GM18508 (cell line): ENCODE data around the gene SLC51B.
"Not testable (repeated sequence)": the region's sequence is repeated elsewhere in the genome, so short reads cannot be mapped to it uniquely, and the experiment has no call there.

Experiments
- ATAC-seq: cut with Tn5 transposase; IDR thresholded peaks from one replicate; pipeline ENCODE4 v1.9.1; 2021; ENCODE audit warnings: moderate number of reproducible peaks; ENCODE audit not compliant: insufficient read depth, unreplicated experiment

SLC51B gene

DNA sequence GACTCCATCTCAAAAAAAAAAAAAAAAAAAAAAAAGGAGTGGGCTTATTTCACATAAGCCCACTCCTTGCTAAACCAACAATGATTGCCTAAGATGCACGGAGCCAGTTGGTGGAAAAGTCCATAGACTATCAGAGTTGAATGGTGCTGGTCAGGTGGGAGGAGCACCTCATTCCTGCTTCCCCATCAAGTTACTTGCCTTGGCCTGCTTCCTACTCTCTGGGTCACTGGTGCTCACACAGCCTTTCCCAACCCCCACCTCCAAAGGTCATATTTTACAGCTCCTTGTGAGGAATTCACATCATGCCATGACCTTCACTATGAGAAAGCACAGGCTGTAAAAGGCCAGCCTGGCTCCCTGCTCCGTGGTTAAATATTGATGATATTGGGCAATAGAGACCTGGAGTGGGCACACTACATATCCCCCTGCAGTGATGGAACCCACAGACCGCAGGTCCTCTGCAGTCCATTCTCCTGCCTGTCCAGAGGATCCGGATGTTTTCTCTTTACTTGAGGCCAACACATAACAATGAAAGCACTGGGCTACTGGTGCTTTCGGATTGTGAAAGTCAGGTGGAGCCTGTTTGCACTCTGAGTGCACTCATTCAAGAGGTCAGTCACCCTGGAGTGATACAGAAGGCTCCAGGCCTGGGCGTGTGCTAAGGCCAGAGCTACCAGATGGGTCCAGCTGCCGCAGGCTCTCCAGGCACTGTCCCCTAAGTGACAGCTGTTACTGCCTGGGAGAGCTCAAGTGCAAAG, at the start of gene SLC51B:
Gene SLC51B, plus strand, starts transcription at position 664 of the 758 bp plus-strand sequence. CDS start 4,618 bp downstream, outside the sequence.
- no peak for ATAC-seq

DNA sequence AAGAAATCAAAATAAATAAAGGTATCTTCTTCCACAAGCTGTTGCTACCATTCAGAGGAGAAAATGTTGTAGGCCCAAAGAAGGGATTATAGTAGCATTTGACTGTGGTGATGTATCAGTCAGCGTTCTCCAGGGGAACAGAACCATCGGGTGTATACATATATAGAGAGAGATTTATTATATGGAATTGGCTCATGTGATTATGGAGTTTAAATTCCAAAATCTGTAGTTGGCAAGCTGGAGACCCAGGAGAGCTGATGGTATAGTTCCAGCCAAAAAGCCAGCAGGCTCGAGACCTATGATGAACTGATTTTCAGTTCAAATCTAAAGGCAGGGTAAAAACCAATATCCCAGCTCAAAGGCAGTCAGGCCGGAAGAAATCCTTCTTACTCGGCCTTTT, 48.1 kb upstream of the SLC51B start:
- no peak for ATAC-seq

DNA sequence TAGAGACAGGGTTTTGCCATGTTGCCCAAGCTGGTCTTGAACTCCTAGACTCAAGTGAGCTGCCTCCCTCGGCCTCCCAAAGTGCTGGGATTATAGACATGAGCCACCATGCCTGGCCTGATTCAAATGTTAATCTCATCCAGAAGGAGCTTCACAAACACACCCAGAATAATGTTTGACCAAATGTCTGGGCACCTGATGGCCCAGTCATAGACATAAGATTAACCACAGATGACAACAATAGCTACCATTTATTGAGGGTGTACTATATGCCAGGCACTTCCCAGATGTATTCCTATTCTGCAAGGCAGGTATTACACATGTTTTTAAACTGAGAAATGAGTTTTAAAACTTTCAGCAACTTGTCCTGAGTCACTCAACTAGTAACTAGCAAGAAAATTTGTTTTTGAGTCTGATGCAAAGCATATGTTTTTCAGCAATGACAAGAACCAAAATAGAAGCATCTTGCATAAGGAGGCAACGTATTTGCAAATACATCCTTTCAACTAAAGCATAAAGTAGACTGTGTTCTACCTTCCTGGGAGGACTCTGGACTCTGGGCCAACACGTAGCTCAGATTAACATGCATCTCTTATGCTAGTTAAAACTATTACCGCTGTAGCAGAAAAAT, 47.3 kb upstream of the SLC51B start:
- ATAC-seq = no peak

DNA sequence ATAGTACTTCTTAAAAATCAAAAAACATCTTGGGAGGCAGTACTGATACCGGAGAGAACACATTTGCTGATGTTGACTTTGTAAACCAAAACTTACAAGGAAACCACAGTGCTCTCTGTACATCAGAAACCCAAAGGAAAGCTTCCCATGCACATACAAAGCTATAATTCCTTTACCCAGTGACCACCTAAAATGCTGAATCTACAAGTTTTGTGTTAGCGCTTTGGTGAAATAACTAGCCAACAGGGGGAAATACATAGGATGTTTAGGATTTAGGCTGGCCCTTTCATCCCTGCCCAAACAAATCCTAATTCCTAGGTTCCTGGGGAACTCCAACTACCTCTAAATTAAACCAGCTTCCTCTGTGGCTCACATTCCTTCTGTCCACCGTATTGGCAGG, 40.2 kb upstream of the SLC51B start:
- ATAC-seq = no peak

DNA sequence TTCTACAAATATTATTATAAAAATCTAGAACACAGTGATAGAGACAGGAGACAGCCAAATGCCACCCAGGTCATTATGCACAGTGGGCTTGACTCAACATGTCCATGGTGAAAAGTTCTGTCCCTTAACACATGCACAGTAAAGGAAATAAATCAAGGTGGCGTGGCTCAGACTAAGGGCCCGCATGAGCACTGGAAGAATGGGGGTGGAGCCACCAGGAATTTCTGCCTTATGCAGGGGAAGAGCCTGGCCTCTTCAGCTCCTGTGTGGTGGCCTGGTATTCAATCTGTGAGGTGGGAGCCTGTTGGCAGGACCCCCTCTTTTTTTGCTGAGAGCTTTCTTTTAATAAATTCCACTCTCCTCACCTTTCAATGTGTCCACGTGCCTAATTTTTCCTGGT, 38.3 kb upstream of the SLC51B start:
- ATAC-seq = no peak

DNA sequence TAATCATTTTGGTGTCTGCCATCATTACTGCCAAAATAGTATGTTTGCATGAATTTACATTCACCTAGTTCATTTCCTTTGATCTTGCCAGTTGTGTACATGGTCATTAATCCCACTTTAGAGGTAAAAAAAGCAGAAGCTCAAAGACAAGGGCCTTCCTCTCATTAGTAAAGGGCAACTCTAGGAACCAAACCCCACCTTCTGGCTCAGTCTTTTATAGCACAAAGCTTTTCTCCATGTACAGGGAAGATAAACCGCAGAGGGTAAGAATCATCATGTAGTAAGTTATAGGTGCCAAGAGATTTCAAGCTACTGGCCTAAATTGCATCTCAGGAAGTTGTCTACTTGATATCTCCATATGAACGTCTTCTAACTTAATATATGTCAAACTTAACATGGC, 36.2 kb upstream of the SLC51B start:
- ATAC-seq = no peak

DNA sequence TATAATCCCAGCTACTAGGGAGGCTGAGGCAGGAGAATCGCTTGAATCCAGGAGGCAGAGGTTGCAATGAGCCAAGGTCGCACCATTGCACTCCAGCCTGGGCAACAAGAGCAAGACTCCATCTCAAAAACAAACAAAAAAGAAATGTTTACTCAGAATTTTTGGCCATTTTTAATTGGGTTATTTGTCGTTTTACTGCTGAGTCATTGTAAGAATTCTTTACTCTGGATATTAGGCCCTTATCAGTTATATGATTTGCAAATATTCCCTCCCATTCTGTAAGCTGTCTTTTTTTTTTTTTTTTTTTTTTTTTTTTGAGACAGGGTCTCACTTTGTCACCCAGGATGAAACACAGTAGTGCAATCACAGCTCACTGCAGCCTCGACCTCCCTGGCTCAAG, 34.0 kb upstream of the SLC51B start:
- not testable (repeated sequence) for ATAC-seq

DNA sequence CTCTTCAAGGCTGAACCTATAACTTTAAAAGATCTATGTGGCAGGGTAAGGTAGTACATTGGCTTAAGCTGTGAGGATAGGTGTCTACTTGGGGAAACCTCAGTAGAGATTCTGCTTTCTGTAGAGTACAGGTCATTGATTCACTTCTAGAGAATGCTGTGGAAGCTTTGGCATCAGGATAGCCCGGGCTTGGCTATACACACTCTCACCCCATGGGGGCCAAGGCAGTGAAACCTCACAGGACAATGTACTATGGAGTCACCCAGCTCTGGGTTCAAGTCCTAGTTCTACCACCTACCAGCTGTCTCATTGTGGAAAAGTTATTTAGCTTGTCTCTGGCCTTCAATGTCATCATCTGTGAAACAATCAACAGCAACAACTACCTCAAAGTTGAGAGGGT, 24.8 kb upstream of the SLC51B start:
- ATAC-seq = no peak

DNA sequence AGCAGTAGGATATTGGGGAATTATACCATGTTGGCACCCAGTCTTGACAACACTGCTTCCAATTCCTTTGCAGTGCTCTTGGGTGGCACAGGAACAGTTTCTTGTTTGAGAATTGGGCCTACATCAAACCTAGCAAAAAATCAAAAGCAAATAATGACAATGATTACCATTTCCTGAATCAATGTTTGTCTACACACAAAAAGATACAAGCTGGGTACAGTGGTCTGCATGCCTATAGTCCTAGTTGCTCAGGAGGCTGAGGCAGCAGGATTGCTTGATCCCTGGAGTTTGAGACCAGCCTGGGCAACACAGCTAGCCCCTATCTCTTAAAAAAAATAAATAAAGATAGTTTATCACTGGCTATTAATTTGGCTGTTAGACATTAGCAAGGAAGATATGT, 23.7 kb upstream of the SLC51B start:
- no peak for ATAC-seq

DNA sequence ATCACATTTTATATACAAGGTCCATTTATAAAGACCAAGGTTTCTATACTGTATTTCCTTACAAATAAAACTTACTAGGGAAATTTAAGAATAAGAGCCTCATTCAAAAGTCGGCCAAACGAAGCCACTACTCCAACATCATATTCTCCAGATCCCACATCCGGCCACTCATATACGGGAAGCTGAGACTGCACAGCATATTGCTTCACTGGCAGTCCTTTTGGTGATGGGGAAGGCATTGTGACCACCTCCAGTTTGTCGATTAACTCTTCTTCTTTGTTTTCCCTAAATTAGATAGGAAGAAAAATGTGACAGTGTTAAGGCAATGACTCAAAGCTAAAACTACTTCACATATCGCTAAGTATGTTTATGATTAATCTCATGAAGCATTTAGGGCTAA, 18.4 kb upstream of the SLC51B start:
- ATAC-seq = no peak

DNA sequence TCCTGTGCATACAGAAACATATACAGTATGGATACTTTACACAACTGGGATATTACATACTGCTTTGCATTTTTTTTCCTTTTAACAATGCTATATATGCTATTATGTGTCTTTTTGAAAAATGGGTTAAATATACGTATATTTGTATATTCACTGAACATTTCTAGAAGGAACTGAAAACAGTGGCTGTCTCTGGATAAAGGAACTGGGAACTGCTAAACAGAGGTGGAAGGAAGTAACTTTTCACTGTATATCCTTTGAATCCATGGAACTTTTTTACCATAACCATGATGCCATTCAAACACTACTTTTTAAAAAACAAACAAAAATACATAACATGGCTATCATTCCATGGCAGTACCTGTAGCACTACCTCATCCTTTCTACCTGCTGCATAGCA, 17.6 kb upstream of the SLC51B start:
- ATAC-seq = no peak

DNA sequence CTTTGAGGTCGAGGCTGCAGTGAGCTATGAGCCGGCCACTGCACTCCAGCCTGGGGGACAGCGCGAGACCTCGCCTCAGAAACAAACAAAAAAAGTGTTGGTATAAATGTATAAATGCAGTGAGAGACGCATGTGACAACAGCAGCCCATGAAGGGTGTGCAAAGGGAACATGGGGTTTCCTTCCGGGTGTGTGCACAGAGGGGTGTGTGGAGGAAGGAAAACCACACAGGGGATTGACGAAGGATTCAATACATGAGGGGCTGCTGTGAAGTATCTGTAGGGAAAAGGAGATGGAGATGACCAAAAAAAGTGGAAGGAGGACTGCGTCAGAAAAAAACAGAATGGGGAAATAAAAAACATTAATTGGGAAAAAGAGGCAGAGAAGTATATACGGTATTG, 16.8 kb upstream of the SLC51B start:
- ATAC-seq = no peak

DNA sequence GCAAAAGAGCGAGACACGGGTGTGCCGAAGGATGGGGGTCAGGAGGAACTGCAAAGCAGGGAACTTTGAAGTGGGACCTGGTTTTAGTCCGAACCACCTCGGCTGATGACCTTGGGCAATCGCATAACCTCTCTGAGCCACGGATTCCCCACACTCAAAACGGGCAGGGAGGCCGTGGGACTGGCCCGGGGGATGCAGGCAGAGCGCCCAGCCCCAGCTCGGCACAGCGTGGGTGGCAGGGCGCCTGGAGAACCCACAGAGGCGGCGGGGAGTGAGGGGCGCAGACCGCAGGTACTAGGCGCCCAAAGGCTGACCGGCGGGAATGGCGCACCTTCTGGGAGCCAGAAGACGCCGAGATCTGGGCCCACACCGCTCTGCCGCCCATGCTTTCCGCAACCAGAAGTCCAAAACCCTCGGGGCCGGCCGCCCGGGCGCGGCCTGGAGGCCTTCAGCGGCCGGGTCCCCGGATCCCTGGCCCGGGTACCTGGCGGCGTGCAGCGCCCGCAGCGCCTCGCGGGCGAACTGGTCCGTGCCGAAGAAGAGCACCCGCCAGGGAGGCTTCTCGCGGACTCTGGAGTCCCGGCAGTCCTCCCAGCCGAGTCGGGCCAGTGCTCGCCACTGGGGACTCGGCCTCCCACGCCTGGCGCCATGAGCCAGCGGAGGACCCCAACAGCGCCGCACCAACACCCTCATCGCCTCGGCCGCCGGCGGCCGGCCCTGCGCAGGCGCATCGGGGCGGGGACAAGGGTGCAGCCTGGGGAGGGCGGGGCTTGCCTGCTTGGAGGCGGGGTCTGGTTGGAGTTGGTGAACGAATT, 16.1 kb upstream of the SLC51B start, which contains the start of gene MTFMT:
Gene MTFMT, minus strand, starts transcription at position 719 of the 815 bp plus-strand sequence. Its CDS starts 26 bp downstream, at position 693.
- ATAC-seq = no peak

DNA sequence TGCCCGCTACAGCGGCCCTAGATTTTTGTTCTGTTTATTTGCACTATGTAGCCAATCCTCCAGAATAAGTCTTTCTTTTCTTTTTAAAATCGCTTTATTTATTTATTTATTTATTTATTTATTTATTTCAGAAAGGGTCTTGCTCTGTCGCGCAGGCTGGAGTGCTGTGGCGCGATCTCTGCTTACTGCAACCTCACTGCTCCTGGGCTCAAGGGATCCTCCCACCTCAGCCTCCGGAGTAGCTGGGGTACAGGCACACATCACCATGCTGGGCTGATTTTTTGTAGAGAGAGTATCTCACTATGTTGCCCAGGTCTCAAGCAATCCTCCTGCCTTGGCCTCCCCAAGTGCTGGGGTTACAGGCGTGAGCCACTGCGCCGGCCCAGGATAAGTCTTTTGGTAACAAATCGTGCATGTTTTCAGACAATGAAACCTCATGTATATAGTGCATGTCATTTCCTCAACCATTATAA, 15.4 kb upstream of the SLC51B start:
- ATAC-seq = no peak

DNA sequence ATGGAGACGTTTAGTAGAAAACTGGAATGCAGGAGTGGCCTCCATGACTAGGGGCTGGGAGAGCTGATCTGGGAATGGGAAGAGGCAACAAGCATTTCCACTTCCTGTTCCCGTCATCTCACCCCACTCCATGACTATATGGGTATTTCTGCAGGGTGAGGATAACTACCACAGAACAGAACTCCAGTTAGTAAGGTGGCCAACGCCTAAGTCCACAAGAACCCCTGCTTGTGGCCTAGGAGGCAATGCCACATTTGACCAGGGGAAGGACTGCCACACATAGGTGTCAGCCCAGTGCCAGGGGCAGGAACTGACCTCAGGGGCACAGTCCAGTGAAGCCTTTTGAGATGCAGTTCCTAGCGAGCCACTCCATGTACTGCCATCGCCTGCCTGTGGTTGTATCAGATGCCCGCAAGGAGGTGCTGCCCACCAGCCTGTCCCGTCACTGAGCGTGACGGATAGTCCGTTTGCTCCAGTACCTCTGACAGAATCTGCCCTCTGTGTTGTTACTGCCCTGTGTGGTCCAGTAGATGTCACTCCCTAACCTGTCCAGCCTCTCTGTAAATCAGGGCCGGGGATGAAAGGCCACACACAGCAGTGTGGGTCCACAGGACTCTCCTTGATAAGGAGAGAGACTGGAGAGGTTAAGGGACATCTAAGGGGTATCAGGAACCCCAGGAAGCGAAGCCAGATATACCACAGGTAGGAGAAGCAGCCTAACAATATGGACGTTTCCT, 12.2 kb upstream of the SLC51B start:
- ATAC-seq = no peak

DNA sequence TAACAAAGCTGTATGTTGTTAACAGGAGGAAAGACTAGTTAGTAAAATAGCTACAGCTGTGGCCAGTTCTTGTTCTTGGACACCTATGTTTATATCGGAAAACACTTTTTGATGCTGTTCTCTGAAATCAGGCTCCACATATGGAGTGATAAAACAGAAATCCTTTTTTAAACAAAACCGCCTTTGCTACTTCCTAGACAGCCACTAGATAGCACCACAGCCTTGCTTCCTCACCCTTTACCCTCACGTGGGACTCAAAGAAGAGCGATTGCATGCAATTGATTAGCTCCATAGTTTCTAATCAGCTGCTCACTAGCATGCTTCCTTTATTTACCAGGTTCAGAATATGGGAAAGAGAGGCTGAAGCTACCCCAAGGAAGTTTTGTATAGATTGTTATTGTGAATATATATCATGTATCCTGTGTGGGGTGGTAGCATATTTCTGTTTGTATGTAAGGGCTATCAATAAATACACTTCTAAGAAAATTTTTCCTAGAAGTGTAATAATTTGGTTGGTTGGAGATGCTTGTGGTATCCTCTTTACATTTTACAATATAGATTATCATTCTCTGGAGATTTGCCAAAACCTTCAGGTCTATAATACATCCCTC, 11.4 kb upstream of the SLC51B start:
- no peak for ATAC-seq

DNA sequence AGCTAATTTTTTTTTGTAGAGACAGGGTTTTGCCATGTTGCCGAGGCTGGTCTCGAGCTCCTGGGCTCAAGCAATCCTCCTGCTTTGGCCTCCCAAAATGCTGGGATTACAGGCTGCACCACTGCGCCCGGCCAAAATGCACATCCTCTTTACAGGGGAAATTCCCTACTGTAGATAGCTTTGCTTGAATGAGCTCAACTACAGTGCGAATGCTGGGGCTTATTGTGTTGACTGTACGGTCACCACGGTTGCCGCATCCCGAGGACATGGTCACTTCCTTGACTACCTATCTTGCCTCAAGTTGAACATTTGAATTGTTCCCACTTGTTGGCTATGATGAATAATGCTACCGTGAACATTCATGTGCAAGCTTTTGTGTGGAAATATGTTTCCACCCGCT, 10.5 kb upstream of the SLC51B start:
- ATAC-seq = no peak

DNA sequence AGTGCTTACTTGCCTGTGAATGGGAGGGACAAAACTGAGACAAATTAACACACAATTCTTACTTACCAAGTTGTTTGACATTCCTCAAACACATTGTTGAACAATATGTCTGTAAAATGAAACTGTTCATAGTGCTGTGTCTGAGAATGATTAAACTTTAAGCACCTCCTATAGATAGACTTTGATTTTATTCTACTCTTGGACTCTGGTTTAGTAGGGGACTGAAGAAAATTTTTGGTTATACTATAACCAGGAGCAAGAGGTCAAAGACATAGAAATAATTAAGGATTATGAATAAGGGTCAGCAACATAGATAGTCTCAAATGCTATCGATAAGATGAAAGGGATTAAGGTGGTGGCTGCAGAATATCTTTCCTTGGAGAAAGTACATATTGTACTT, 7.9 kb upstream of the SLC51B start:
- ATAC-seq = no peak

DNA sequence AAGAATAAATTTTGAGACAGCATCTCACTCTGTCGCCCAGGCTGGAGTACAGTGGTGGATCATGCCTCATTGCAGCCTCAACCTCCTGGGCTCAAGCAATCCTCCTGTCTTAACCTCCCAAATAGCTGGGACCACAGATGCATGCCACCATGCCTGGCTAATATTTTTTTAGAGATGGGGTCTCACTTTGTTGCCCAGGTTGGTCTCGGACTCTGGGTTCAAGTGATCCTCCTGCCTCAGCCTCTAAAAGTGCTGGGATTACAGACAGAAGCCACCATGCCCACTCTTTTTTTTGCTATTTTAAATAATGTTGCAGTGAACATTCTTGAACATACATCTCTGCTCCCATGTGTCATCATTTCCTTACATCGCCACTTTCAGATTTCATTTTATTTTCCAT, 6.8 kb upstream of the SLC51B start:
- ATAC-seq = no peak

DNA sequence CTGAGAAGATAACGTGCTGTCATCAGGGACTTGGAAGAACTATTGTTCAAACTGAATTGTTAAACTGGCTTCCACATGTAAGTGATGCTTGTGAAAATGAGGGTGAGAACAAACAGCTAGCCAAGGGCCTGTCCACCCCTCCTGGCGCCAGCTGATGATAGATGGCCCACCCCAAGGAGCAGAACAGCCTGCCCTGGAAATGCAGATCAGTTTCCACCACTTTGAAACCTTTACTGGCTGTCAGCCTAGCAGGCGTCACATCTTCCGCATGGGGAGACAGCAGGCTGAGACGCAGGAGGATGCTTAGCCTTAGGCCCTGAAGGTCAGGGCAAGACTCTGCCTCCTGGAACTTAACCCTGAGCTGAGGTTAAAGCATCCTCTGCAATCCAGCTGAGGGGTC, 6.4 kb upstream of the SLC51B start:
- no peak for ATAC-seq
